Lung (tissue), 12 donors: ENCODE data around the gene BPTF. TPM values are rescaled to one million over a fixed set of nuclear protein-coding genes. Genes with fewer than 3 reads are reported as not detected.
A peak's percentile ranks its signal among the peaks of the same experiment; 100 is the strongest.

ENCODE experiments used
- ATAC-seq: fragments of 200-7000 bp; cut with Tn5 transposase; one replicate; pipeline ENCODE4 v1.9.1; 2020; ENCODE audit warnings: moderate number of reproducible peaks; ENCODE audit not compliant: insufficient read depth, low FRiP score
- DNase-seq, 3 donors: peaks; one replicate each; pipeline ENCODE4 v3.0.0-alpha.2; 2013 to 2017
- H3K27ac ChIP-seq, 2 donors: one replicate each; pipeline ENCODE4 v1.5.1; 2013; ENCODE audit warnings: mild to moderate bottlenecking in 2 of 2, moderate library complexity in 2 of 2, control low read depth in 1 of 2, inconsistent platforms in 1 of 2, low read depth in 1 of 2, low read length in 1 of 2
- H3K27me3 ChIP-seq, 3 donors: one replicate each; pipeline ENCODE4 v1.5.1; 2013; ENCODE audit warnings: low read length in 2 of 3; ENCODE audit not compliant: control insufficient read depth in 3 of 3, insufficient read depth in 3 of 3
- H3K36me3 ChIP-seq, 4 donors: one replicate each; pipeline ENCODE4 v1.5.1; 2013; ENCODE audit warnings: low read length in 4 of 4, mild to moderate bottlenecking in 1 of 4, moderate library complexity in 1 of 4; ENCODE audit not compliant: control insufficient read depth in 4 of 4, insufficient read depth in 4 of 4
- H3K4me1 ChIP-seq, 5 donors: one replicate each; pipeline ENCODE4 v1.5.1; 2013; ENCODE audit warnings: low read length in 5 of 5, mild to moderate bottlenecking in 2 of 5, moderate library complexity in 1 of 5; ENCODE audit not compliant: control insufficient read depth in 5 of 5, insufficient read depth in 5 of 5
- H3K4me3 ChIP-seq: one replicate; pipeline ENCODE4 v1.5.1; 2013; ENCODE audit warnings: mild to moderate bottlenecking, control low read depth, moderate library complexity
- H3K9ac ChIP-seq, 2 donors: one replicate each; pipeline ENCODE4 v1.5.1; 2013; ENCODE audit warnings: low read length in 2 of 2, control low read depth in 1 of 2; ENCODE audit not compliant: insufficient read depth in 1 of 2
- H3K9me3 ChIP-seq, 4 donors: one replicate each; pipeline ENCODE4 v1.5.1; 2013; ENCODE audit warnings: low read length in 3 of 4, mild to moderate bottlenecking in 1 of 4, moderate library complexity in 1 of 4; ENCODE audit not compliant: control insufficient read depth in 4 of 4, insufficient read depth in 3 of 4
- CTCF ChIP-seq: IDR thresholded peaks from 2 replicates; pipeline ENCODE4 v1.5.1; 2012; ENCODE audit warnings: mild to moderate bottlenecking; ENCODE audit errors: control extremely low read depth, extremely low read depth
- WGBS, 2 donors: extraction: QIAGEN DNeasy Blood & Tissue Kit; methylation state at CpG; one replicate each; pipeline ENCODE4 v1.1.7; 2013; 5-methylcytosine and 5-hydroxymethylcytosine counted together
- polyA plus RNA-seq, 2 donors: library from polyadenylated mRNA; stranded (reverse); fragments of 200-250 nt; gene quantifications; one replicate each; pipeline ENCODE4 v1.2.1, GENCODE V29; 2013
- total RNA-seq, 2 donors: library from RNA; depleted of rRNA in 1 of 2; stranded (reverse); fragments of >200 nt in 1 of 2; gene quantifications; one replicate each; pipeline ENCODE4 v1.2.1, GENCODE V29; 2014 to 2021
- donor health status: control.
- donor health status: control.
- donor health status: Bipolar disorder and iron deficiency.
- donor health status: healthy.
- donor health status: DM: yes; HTN: yes; CAD: no.

Gene BPTF
- total and polyA plus RNA-seq, 4 donors, result 12.2 to 179 (median 47.4) TPM

DNA sequence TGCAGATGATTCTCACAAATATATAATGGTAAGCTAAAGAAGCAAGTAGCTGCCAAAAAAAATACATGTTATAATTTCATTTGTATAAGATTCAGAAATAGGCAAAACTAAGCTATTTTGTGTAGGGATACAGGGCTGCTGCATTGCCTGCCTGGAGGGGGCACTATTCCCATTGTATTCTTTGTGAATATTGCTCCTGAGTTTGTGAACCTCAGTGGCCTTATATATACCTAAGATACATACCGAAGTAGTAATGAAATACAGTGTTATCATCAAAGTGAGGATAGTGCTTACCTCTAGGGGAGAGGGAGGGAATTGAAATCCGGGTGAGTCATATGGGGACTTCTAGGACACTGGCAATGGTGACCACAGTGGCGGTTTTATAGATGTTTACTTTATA lies 117.5 kb downstream of the BPTF start:
- H3K27me3 ChIP-seq, result no peaks in the 10 kb centered on the region
- no peak overlapping the region for H3K9ac ChIP-seq
- no peak for ATAC-seq
- H3K4me3 ChIP-seq, result no peak overlapping the region
- peak in 1 of 3 donors; percentile 5 for DNase-seq
- H3K9me3 ChIP-seq, result no peaks in the 10 kb centered on the region
- H3K27ac ChIP-seq, result no peak overlapping the region
- H3K36me3 ChIP-seq, result peaks cover 30 to 60% (median 51%) of the 10 kb centered on the region in 4 donors
- H3K4me1 ChIP-seq, result no peaks in the 10 kb centered on the region
- 89 to 96% methylated on average over 3 of the region's 3 CpGs for WGBS, 2 donors
- no peak for TF ChIP-seq CTCF

- Histone ChIP-seq H3K27me3 (no peaks in the 10 kb centered on the region), H3K9me3 (peaks cover 0 to 1% (median 0%) of the 10 kb centered on the region in 4 donors), H3K36me3 (peaks cover 37 to 71% (median 58%) of the 10 kb centered on the region in 4 donors), H3K27ac (no peak overlapping the region), H3K4me1 (no peaks in the 10 kb centered on the region), H3K4me3 (no peak overlapping the region), H3K9ac (no peak overlapping the region)
- DNase-seq (no peak), ATAC-seq (no peak)
- WGBS, 2 donors, result 96 to 97% methylated on average over 5 of the region's 5 CpGs
- no peak for TF ChIP-seq CTCF
These were observed 118.7 kb downstream of the BPTF start for GRCh38 chr17:67944035-67944434.

GRCh38 chr17:67946513-67946912 lies 121.2 kb downstream of the BPTF start:
- Histone ChIP-seq H3K4me1 (no peaks in the 10 kb centered on the region), H3K27ac (no peak overlapping the region), H3K27me3 (no peaks in the 10 kb centered on the region), H3K9ac (no peak overlapping the region), H3K4me3 (no peak overlapping the region), H3K36me3 (peaks cover 38 to 64% (median 50%) of the 10 kb centered on the region in 4 donors), H3K9me3 (peaks cover 0 to 1% (median 0%) of the 10 kb centered on the region in 4 donors)
- DNase-seq (no peak), ATAC-seq (no peak)
- TF ChIP-seq CTCF, result no peak

DNA sequence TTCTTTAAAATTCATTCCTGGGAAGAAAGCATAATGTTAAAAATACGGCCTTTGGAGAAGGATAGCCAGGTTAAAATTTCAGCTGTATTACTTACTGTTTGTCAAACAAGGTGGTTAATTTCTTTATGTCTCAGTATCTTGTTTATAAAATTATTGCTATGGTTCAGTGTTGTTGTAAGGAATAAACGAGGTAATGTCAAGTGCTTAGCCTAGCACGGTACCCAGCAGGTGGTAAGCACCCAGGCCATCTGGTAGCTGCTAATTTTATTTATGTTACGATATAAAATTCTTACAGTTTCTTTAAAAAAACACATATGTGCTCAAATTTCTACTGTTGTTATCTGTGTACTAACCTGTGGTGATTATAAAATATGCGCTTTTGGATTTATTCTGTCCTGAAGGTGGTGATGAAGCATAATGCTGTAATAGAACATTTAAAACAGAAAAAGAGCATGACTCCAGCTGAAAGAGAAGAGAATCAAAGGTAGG lies 122.1 kb downstream of the BPTF start:
- WGBS, 2 donors, result 92 to 94% methylated on average over 5 of the region's 5 CpGs
- H3K9ac ChIP-seq, result no peak overlapping the region
- no peak overlapping the region for H3K4me3 ChIP-seq
- H3K36me3 ChIP-seq, result peaks cover 38 to 67% (median 45%) of the 10 kb centered on the region in 4 donors
- TF ChIP-seq CTCF, result no peak
- no peaks in the 10 kb centered on the region for H3K4me1 ChIP-seq
- peaks cover 0 to 1% (median 0%) of the 10 kb centered on the region in 4 donors for H3K9me3 ChIP-seq
- DNase-seq (no peak), ATAC-seq (no peak)
- no peak overlapping the region for H3K27ac ChIP-seq
- H3K27me3 ChIP-seq, result no peaks in the 10 kb centered on the region
